Ishikawa (cell line): ENCODE results near the gene DOCK8.

Experiments used
- CEBPB ChIP-seq: IDR thresholded peaks from 2 replicates; pipeline ENCODE4 v1.6.1; 2012
- CREB1 ChIP-seq: IDR thresholded peaks from 2 replicates; pipeline ENCODE4 v1.6.1; 2012; ENCODE audit warnings: low read depth
- EGR1 ChIP-seq: IDR thresholded peaks from 2 replicates; pipeline ENCODE4 v1.6.1; 2012
- EP300 ChIP-seq: IDR thresholded peaks from 2 replicates; pipeline ENCODE4 v1.6.1; 2012; ENCODE audit warnings: borderline replicate concordance
- FOXM1 ChIP-seq: IDR thresholded peaks from 2 replicates; pipeline ENCODE4 v1.6.1; 2012; ENCODE audit warnings: low read depth, borderline replicate concordance
- MAX ChIP-seq: IDR thresholded peaks from 2 replicates; pipeline ENCODE4 v1.6.1; 2012
- NFIC ChIP-seq: IDR thresholded peaks from 2 replicates; pipeline ENCODE4 v1.6.1; 2012
- RAD21 ChIP-seq: IDR thresholded peaks from 2 replicates; pipeline ENCODE4 v1.6.1; 2012; ENCODE audit warnings: low read depth
- REST ChIP-seq: IDR thresholded peaks from 2 replicates; pipeline ENCODE4 v1.6.1; 2012; ENCODE audit warnings: low read depth, mild to moderate bottlenecking
- TAF1 ChIP-seq: IDR thresholded peaks from 2 replicates; pipeline ENCODE4 v1.6.1; 2012; ENCODE audit warnings: low read depth, mild to moderate bottlenecking
- TCF12 ChIP-seq: IDR thresholded peaks from 2 replicates; pipeline ENCODE4 v1.6.1; 2012; ENCODE audit warnings: low read depth
- TEAD4 ChIP-seq: IDR thresholded peaks from 2 replicates; pipeline ENCODE4 v1.6.1; 2012
- USF1 ChIP-seq: IDR thresholded peaks from 2 replicates; pipeline ENCODE4 v1.6.1; 2012
- YY1 ChIP-seq: IDR thresholded peaks from 2 replicates; pipeline ENCODE4 v1.6.1; 2012; ENCODE audit warnings: low read depth
- ZBTB7A ChIP-seq: IDR thresholded peaks from 2 replicates; pipeline ENCODE4 v1.6.1; 2012; ENCODE audit warnings: low read depth

Gene DOCK8

GRCh38 chr9:486156-486555 is 271.5 kb downstream of the DOCK8 start:
- TF ChIP-seq MAX, result no peak
- TF ChIP-seq ZBTB7A, result no peak
- TF ChIP-seq USF1, result no peak
- no peak for TF ChIP-seq CEBPB
- TF ChIP-seq TCF12, result no peak
- TF ChIP-seq EGR1, result no peak
- TF ChIP-seq TAF1, result no peak
- TF ChIP-seq RAD21, result no peak
- TF ChIP-seq FOXM1, result no peak

GRCh38 chr9:487429-487828 is 272.8 kb downstream of the DOCK8 start:
- no peak for TF ChIP-seq EGR1

GRCh38 chr9:488448-488847 is 273.8 kb downstream of the DOCK8 start:
- TF ChIP-seq FOXM1 (no peak), CEBPB (no peak), CREB1 (no peak), USF1 (no peak), RAD21 (no peak), TCF12 (no peak), EGR1 (no peak), ZBTB7A (no peak), NFIC (no peak), REST (no peak)

- TF ChIP-seq YY1 (no peak), MAX (no peak), FOXM1 (no peak), CREB1 (no peak), TAF1 (no peak), EGR1 (no peak), RAD21 (no peak), CEBPB (no peak)
These were observed 274.8 kb downstream of the DOCK8 start for GRCh38 chr9:489198-490197.

- TF ChIP-seq FOXM1, result no peak
- TF ChIP-seq TCF12, result no peak
- TF ChIP-seq USF1, result no peak
- TF ChIP-seq ZBTB7A, result no peak
- TF ChIP-seq RAD21, result no peak
- no peak for TF ChIP-seq TEAD4
- no peak for TF ChIP-seq EP300
- TF ChIP-seq MAX, result no peak
- TF ChIP-seq NFIC, result no peak
- no peak for TF ChIP-seq YY1
- no peak for TF ChIP-seq CREB1
- no peak for TF ChIP-seq CEBPB
- no peak for TF ChIP-seq TAF1
- TF ChIP-seq EGR1, result no peak
- TF ChIP-seq REST, result no peak
These were observed 280.1 kb downstream of the DOCK8 start for GRCh38 chr9:494764-495163.
